Stimulated activated CD4-positive, alpha-beta T cell treated with anti-CD3 and anti-CD28 coated beads, Interleukin-1b, Interleukin-23, amount 100 ng/mL, for 48 hours (primary cell): Measurements from ENCODE around the gene REEP5.
"Not testable (repeated sequence)": the region's sequence is repeated elsewhere in the genome, so short reads cannot be mapped to it uniquely, and the experiment has no call there.

Experiments
- DNase-seq: peaks from one replicate; pipeline ENCODE4 v3.0.0-alpha.2; 2020

The REEP5 gene

GRCh38 chr5:112931473-112931872 lies 9.4 kb upstream of the REEP5 start:
- DNase-seq, result no peak

DNA sequence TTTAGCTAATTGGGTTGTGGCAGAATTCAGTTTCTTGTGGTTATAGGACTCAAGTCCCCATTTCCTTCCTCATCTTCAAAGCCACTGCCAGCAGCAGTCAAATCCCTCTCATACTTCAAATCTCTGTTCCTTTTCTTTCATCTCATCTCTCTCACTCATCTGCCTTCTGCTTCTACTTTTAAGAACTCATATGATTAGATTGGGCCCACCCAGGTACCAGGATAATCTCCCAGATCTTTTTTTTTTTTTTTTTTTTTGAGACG lies 8.0 kb upstream of the REEP5 start:
- no peak for DNase-seq

GRCh38 chr5:112929336-112930081 lies 7.5 kb upstream of the REEP5 start:
- no peak for DNase-seq

DNA sequence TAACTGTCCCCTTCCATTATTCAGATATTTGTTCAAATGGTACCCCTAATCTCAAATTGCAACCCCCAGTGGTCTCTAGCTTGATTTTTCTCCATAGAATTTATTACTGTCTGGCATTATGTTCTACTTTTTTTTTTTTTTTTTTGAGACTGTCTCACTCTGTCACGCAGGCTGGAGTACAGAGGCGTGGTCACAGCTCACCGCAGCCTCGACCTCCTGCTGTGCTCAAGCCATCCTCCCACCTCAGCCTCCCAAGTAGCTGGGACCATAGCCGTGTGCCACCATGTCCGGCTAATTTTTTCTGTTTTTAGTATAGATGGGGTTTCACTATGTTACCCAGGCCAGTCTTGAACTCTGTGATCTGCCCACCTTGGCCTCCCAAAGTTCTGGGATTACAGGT lies 2.0 kb upstream of the REEP5 start:
- DNase-seq, result no peak

DNA sequence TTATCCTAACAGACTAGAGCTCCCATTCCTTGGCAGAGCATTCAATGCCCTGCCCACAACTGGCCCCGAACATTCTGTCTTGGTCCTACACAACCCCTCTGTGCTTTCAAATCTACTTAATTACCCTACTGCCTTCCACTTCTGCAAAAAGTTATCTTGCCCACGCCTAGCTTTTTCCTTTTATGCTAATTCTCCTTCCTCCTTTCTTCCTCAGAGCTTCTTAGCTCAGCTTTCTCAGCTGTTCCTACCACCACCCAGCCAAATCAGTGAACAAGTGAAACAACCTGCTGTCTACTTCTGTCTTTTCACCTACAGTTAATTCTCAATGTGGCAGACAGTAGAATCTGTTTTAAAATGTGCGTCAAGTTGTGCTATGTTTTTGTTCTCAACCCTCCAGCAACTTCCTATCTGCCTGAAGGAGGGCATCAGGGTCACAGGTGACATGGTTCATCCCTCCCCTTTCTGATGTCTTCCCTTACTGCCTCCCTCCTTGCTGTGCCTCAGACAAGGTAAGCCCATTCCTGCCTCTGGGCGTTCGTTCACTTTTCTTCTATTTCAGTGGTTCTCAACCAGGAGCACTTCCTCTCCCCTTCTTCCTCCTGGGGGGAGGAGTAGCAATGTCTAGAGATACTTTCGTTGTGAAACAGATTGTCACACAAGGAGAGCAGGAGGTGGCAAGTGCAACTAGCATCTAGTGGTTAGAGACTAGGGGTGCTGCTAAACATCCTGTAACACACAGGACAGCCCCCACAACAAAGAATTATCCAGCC lies 1.3 kb upstream of the REEP5 start:
- peak; percentile 24 for DNase-seq

- DNase-seq, result peak; percentile 44
These were observed 798 bp downstream of the REEP5 start for GRCh38 chr5:112921026-112921832.

GRCh38 chr5:112919972-112920371 lies 2.1 kb downstream of the REEP5 start:
- no peak for DNase-seq

GRCh38 chr5:112918679-112919078 lies 3.3 kb downstream of the REEP5 start:
- DNase-seq, result no peak

- no peak for DNase-seq
These were observed 3.9 kb downstream of the REEP5 start for GRCh38 chr5:112918136-112918535.

DNA sequence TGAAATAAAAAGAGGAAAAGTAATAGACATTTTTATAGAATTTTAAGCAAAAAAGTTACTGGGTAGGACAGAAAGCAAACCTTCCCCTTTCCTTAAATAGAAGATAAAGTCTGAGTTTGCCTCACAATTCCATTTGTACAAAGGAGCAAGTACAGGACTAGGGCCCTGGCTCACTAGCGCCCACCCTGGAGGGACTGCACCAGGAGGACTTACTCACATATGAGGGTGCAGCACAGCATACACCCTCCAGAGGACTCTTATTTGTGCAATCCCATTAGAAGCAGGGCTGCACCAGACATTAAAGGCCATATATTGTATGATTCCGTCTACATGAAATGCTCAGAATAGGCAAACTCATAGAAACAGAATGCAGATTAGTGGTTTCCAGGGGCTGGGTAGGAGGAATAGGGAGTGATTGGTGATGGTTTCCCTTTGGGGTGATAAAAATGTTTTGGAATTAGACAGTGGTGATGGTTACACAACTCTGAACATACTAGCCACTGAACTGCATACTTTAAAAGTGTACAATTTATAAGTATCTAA lies 4.5 kb downstream of the REEP5 start:
- peak; percentile 24 for DNase-seq

DNA sequence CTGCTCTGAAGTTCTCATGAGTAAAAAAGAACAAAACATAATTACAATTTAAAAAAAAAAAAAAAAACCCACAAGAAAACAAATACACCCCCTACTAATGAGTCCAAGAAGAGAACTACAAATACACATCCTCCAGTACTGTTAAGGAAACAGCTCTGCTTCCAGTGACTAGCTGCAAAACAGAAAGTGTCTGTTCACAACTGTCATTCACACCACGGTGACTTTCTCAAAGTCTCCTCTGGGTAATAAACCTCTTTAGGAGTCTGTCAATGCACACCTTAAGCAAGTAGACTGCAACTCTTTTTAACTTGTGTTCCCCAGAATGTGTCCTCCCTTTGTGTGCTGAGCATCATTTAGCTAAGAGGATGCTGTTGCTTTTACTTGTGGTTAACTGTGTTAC lies 6.2 kb downstream of the REEP5 start:
- no peak for DNase-seq

GRCh38 chr5:112914584-112914983 lies 7.4 kb downstream of the REEP5 start:
- no peak for DNase-seq

GRCh38 chr5:112910529-112910928 lies 11.5 kb downstream of the REEP5 start:
- no peak for DNase-seq

GRCh38 chr5:112908854-112909253 lies 13.2 kb downstream of the REEP5 start:
- DNase-seq, result no peak

DNA sequence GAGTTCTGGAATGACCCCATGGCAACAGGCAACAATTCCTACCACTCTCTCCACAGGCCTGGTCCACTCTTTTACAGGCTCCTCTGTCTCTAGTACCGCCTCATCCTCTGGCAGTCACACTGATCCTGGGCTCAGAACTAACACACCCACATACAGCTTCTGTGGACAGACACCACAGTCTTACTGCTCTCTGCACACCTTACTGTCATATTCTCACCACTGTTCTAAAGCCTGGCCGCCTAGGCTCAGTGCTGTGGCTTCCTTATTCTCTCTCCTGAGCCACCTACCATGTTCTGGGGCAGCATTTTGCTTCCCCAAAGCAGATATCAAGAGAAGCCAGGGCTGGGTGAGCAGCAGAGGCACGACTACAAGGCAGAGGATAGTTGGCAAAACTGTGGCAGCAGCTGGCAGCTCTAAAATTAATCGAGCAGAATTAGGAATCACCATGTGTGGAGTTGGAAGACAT lies 14.8 kb downstream of the REEP5 start:
- DNase-seq, result no peak

- no peak for DNase-seq
These were observed 15.4 kb downstream of the REEP5 start for GRCh38 chr5:112906637-112907036.

- DNase-seq, result not testable (repeated sequence)
These were observed 17.0 kb downstream of the REEP5 start for GRCh38 chr5:112904996-112905395.

- no peak for DNase-seq
These were observed 19.5 kb downstream of the REEP5 start for GRCh38 chr5:112902561-112902960.

DNA sequence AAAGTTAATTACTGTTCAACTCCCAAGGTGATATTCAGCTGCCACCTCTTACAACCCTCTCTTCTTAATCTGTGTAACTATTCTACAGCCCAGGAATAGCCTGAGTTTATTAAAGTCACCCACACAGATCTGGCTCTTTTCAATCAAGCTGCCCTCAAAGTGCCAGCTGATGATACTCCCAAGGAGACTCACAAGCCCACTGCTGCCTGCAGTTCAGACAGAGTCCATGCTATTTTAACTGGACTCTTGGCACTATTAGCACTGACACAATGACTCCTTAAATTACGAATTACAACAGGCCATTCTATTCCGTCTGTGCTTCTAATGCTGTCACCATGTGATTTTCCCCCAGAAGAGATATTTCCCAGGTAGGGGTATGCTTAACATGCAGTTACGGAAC lies 26.3 kb downstream of the REEP5 start:
- no peak for DNase-seq

DNA sequence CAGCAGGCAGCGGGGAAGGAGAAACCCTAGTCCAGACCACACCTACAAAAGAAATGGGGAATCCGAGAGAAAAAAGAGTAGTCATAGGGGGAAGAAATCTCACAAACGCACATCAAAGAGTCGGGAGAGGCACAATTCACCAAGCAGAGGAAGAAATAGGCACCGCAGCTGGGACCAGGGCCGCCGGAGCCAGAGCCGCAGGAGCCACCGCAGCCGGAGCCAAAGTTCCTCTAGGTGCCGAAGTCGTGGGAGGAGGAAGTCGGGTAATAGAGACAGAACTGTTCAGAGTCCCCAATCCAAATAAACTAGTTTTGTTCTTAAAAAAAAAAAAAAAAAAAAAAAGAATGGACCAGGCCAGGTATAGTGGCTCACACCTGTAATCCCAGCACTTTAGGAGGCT lies 29.3 kb downstream of the REEP5 start:
- no peak for DNase-seq

- DNase-seq, result not testable (repeated sequence)
These were observed 30.0 kb downstream of the REEP5 start for GRCh38 chr5:112892066-112892465.

GRCh38 chr5:112886975-112887374 lies 35.1 kb downstream of the REEP5 start:
- DNase-seq, result no peak

DNA sequence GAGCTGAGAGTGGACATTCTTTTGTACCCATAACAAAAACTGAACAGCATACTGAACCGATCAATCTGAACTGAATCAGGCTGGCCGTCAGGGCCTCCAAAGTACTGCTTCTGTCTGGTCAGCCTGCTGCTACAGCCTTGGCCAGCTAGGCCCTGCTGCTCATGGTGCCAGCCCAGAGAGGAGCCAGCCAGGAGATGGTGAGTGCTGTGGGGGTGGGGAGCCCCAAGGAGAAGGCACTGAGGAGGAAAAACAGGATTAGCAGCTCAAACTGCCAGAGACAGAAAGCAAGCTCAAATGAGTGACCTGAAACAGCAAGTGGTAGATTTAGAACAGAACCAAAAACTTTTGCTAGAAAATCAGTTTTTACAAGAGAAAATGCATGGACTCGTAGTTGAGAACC lies 37.0 kb downstream of the REEP5 start:
- DNase-seq, result no peak

GRCh38 chr5:112883192-112883591 lies 38.8 kb downstream of the REEP5 start:
- no peak for DNase-seq
